ENCODE measurements around the gene CLUH.

DNA sequence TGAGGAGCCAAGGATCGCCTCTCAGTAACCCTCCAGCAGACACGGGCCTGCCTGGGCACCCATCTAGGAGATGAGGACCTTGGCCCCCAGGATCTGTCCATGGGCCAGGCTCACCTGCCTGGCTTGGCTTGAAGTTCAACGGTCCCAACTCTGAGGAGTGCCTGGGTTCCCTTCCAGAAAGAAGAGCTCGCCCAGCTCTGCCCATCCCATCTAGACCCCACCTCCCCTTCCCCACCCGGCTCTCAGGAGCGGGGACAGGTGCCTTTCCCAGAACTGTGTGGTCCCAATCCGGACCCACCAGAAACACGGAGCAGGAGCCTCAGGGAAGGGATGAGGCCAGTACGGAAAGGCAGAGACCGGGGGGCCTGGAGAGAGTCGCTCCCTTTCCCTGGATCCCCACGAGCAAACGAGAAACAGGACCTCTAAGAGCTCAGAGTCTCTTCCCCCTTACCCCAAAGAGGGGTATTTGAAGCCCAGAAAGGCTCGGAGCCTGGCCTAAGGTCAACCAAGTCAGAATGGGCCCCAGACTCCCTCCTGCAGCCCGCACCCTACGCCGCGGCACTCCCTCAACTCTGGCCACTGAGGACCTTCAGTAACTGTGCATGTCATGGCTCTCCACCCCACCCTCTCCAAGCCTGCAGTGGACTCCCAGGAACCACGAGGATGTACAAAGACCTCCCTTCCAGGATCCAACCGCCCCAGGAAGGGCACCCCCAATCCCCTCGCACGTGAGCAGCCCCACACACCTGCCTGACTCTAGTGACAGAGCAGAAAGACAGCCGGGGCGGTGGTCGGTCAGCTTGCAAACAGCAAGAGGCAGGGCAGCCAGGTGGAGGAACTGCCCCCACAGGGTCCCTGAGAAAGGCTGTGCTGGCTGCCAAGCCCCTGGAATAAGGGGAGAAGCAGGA is 5.4 kb downstream of the CLUH start:
- TF ChIP-seq CTCF (IDR thresholded peaks at IDR 0.05 in 8 of 11, conservative IDR thresholded peaks at IDR 0.05 in 3 of 11), result no peak
- no peak for TF ChIP-seq POLR2A (IDR thresholded peaks at IDR 0.05)
